ENCODE results near the gene LMX1A.
A peak's percentile ranks its signal among the peaks of the same experiment; 100 is the strongest.

The LMX1A gene

DNA sequence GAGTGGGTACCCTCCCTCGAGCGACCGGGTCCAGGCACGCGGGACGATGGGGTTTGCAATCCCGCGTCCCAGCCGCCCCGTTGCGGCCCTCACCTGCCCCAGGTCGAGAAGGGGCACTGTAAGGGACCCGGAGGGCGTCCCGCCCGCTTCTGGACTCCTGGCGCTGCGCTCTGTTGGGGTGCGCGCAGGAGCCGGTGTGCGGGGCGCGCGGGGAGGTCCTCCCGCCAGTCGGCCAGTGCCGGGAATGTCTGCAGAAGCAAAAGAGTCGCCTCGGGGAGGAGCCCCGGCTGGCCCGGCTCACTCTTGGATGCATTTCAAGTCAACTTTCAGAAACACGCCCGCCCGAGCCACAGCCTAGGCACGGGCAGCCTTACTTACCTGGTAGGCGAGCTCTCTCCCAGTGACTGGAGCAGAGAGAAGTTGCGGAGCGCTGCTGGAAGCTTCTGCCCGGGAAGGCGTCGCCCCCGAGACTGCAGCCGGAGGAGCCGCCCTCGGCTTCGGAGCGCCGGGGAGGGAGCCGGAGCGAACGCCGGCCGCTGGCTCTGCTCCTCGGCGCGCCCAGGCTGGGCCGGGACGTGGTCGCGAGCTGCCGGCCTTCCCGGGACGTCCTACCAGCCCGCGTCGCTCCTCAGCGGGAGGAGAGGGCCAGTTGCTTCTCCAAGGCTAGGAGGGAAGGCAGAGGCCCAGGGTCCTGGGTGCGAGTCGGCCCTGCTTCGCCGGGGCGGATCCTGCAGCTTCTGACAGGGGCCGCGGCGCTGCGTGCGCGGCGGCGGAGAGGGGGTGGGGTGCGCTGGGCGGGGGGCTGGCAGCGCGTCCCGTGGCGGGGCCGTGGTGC, at the start of gene LMX1A:
Gene LMX1A, minus strand, starts transcription at position 739 of the 835 bp plus-strand sequence. CDS start 1,156 bp downstream, outside the sequence.
- DNase-seq, result no peak

DNA sequence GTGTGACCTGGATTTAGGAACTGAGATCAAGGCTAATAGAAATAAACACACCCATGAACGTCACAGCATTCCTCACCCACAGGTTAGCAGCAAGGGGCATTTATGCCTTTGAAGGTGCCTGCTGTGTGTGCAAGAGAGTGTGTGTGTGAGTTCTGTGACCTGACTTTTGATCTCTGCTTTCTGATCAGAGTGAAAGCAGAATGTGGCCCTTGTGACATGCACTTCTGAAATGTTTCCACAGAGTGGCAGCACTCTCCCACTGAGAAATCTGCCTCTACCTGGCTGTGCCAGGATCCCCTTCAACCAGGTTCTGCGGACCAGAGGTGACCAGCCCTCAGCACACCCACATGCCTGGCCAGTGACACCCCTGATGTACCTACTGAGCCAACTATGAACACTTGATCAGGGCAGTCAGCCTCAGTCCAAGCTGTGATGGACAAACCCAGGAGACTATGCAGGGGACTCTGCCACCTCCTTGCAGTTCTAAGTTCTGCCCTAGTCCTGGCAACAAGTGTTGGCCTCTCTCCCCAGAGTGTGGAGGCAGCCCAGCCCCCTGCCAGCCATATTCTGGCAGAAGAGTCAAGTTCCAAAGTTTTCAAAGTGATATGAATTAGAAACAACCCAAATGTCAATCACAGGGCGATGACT, 47.4 kb upstream of the LMX1A start:
- DNase-seq, result peak; percentile 27 to 70 (median 53)

DNA sequence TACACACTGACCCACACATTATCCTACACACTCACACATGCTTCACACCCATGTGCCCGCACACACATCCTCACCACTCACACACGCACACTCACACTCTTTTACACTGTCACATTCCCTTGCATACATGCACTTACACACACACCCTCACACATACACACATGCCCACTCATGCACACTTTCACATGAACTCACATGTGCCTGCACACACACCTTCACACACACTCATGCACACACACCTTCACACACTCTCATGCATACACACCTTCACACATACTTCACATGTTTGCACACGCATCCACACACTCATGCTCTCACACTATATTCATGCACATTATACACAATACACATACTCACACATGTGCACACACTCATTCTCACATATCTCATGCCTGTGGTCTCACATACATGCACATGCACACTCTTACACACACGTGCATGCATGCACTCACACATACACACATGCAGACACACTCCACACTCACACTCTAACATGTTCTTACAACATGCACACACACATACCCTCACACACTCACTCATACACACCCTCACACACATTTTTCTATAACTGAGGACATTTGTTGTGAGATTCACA, 46.1 kb upstream of the LMX1A start:
- DNase-seq, result no peak

DNA sequence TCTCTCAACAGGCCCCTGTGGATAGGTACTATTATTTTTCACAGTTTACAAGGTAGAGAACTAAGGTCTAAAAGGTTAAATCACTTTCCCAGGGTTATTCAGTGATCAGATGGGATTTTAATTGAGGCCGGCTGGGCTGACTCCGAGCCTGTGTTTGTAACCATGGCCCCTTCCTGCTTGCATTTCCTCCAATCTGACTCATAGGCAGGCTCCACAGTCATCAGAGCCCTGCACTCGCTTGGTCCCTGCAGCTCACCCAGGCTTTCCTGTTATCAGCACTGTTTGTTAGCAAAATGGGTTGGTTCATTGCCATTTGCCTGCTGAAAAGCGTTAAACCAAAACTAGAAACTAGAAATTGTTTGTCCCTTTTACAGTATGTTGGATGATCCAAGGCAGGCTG, 41.4 kb upstream of the LMX1A start:
- DNase-seq, result no peak

DNA sequence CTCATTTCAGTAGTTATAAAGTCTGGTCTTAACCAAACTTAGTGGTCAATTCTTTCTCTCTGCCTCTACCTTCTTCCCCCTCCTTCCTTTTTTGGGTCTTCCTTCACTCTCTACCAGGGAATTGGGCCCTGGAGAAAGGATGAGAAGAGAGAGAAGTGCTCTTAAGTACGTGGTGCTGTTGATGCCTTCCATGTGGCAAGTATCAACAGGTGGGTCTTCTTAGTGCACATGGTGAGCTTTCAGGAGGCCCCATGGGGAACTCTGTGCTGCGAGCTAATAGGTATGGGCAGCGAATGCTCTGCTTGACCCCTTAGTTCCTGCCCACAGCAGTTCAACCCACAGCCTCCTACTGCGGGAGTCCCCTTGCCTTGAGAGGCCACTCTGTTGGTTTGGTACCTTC, 39.4 kb upstream of the LMX1A start:
- DNase-seq, result peak in 1 of 3 experiments; percentile 83

DNA sequence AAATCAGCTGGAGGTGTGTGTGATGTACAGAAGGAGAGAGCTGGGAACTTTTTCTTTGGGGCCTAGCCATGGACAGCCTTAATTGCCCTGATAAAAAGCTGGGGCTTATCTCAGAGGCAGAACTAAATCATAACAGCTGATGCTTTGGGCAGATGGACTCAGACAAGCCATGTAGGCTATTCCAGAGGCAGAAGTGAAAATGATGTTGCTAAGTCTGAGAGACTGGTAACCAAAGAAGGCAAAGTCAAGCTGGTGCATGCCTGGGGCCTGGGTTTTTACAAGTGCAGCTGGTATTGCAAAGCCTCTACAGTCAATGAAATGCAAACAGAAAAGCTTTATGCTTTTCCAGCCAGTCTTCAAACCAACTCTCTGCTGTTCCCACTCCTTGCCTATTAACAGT, 39.0 kb upstream of the LMX1A start:
- DNase-seq, result peak in 1 of 3 experiments; percentile 91

DNA sequence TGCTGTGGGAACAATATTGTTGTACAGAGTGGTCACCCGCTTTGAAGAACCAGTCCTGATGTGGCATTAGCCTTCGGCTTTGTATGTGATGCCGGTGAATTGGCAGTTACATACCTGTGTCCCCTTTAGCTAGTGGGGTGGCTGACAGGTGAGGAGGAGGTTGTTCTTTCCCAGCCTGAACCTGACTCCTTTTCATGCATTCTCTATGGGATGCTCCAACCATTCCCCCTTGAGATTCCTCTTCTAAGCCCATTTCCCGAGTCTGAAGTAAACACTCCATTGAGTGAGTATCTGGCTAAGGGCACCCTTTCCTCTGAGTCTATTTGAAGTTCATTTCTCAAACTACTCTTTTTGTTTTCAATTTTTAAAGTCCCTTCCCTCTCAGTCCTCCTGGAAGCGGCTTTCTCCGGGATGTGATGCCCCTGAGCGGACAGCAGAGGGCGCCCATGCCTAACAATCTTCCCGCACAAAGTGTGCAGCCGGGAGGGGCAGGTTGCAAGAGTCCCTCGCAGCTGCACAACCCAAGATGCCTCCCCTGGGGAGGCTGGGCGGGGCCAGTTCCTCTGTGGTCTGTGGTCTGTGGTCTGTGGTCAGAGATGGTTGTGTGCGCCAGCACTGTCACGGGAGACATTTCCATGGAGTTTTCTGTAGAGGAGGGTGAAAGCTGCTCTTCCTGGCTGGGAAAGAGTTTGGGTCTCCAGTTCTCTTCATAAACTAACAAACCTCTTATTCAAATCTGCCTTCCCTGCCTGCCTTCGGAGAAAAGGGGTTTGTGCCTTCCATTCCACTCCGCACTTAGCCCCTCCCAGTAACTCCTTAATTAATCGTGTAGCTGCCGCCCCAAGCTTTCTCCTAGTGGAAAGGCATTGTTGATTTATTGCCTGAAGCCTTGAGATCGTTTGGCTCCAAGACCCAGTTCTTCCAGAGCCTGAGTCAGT, 36.4 kb upstream of the LMX1A start:
- peak; percentile 79 to 100 (median 91) for DNase-seq

DNA sequence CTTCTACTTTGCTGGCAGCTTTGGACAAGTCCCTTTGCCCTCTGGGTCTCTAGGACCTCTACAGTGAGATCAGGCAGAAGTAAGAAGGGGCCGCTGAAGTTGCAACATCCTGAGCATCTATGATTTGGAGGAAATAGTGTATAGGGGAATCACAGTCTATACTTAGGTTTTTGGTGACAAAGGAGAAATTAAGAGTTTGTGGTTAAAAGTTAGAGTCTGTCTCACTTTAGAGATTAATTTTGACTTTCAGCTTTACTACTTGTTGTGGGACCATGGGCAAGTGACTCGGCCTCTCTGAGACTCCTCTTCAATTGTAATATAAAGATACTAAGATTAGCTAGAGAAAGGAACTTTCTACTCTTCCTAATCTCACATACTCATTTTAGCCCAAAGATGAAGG, 33.1 kb upstream of the LMX1A start:
- no peak for DNase-seq

DNA sequence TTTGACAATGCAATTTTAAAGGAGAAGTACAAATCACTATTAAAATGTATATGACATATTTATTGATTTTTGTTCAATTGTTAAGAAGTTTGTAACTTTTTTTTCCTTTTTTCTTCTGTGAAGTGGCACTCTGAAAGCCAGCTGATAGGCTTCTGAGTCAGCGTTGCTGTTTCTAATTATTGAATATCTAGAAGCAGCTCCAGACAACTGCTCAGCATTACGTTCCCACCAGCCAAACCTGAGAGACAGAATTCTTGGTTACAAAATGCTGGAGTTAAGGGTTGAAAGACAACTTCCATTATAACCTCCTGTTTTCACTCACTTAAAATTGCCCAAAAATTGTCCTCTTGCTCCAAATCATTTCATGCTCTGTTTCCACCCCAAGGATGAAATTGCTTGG, 31.4 kb upstream of the LMX1A start:
- no peak for DNase-seq

DNA sequence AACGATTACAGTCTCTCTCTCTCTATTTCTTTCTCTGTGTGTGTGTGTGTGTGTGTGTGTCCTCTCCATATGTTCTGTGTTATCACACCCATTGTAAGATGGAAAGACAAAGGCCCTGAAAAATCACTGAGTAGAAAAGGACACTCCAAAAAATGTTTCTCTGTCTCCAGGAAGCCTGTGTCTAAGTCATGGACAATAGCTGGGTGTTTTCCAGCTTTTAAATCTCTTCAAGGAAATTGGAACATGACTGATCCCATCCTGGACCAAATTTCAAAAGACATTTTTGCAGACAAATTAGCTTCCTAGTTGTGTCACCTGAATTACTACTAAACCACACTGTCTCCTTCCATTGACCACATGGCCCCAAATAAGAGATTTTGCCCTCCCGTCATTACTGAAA, 31.0 kb upstream of the LMX1A start:
- DNase-seq, result no peak

DNA sequence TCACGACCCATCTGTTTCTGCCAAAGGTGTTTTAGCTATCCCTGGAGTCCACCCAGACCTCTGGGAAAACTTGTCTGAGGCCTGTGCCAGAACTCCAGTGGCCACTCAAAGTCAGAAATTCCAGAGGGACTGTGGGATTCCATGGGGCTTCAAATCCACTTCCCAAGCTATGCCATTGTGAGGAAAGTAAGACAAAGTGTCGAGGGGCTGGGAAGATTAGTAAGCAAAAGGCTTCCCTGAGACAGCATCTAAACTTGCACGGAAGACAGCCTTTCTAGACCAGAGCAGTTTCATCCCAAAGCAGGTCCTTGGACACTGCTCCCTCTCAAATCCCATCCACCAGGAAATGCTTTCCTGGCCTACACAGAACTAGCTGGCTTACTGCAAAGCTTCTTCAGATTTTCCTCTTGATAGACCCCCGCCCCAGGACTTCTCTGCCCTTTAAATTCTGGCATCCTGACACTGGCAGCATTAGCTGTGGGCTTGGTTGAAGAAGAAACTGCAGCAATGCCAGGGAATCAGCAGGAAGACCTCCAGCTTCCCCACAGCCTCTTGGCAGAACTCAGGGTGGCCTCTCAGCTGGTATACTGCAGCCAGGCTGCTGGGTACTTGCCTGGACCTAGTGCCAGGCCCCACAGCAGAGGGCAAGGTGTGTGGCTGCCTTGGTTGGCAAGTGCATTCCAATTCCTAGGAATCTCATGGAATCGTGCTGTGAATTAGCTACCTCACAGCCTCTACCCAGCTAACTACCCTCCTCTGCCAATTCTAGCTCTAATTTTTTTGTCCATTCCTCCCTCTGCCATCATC, 27.3 kb upstream of the LMX1A start:
- DNase-seq, result no peak

DNA sequence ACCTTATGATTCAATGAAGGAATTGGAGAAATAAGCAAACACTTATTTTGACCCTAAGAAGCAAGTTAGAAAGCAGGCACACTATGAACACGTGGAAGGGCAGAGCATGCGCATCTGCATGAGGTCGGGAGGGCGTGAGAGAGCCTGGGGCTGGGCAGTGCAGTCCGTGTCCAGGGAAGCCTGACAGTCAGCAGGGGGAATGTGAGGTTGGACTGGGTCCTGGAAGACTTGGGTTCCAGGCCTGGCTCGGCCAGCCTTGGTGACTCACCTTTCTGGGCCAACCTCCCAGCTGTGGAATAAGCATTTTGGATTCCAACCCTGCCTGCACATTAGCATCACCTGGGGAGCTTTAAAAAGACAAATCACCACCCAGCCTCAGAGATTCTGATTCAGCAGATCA, 26.6 kb upstream of the LMX1A start:
- no peak for DNase-seq

DNA sequence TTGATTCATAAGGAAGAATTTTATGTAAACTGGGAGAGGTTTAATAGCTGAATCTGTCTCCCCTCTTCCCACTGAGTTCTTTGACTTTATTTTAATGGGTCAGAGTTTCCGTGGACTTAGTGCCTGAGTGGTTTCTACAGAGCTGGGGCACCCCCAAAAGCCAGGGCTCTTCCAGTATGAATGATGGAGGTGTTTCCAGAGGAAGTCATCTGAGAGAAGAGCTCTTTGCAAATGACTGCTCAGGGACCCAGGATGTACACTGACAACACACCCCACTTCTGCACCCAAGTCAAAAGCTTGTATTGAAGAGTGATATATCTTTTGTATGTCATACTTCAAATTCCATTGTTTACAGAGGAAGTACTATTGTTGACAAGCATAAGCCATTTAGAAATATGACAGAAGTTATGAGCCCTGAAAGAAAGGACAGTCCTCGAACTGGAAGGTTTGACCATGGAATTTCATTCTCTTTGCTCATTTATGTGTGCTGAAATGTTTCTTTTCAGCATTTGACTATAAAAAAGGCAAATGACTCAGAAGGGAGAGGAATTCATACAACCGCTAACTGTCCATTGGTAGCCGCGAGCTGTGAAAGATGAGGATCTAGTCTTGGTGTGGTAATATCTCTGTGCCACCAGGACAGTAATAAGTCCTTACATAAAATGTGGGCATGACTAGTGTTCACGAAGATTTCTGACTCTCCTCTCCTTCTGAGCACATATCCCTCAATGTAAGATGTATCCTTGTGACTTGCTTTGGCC, 25.4 kb upstream of the LMX1A start:
- DNase-seq, result no peak

DNA sequence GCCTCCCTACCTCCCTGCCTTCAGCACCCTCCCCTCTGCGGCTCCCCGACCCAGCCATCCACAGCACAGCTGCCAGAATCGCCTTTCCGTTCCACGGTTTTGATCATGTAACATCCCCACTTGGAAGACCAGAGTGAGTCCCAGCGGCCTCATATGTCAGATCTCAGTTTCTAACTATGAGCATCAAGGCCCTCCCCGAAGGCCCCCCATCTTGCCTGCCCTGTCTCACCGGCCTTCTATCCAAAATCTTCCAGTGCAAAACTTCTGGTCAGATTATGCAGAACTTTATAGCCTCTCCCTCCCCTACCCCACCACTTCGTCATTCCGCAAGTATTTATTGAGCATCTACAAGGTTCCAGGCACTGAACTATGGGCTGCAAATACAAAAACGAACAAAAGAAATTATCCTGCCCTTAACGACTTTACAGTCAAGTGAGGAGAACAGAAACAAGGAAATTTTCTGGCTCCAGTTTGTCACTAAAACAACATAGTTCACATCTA, 20.3 kb upstream of the LMX1A start:
- DNase-seq, result no peak

DNA sequence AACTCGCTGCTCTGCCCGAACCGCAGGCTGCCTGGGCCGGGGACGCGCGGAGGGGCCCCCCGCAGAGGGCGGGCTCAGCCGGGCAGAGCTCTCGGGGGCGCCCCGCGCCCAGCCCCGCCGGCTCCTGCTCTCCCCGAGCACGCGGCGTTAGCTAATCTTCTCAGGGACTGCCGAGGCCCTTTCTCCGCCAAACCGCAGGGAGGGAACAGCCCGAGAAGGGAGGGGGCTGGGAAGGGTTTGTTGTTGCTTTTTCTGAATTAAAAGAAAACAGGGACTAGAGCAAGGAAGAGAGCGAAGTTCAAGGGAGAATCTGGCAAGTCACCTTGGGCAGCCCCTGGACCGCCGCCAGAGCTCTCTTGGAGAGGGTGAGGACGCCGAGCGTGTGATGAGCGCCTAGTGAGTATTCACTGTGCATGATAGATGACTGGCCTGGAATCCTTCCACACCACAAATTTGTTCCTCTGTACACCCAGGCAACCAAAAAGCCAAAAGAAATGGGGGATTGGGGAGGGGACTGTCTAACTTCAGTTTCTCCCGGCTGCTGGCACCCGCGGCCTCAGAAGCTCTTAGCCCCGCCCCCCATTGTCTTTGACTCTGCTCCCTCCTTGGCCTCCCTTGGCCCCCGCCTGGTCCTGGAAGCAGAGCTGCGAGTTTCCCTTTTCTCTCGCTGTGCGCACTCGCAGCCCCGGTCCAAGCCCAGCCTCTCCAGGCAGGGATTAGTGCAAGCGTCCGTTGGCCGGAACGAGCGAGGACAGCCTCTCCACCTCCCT, 19.7 kb upstream of the LMX1A start:
- peak; percentile 76 to 89 (median 84) for DNase-seq

DNA sequence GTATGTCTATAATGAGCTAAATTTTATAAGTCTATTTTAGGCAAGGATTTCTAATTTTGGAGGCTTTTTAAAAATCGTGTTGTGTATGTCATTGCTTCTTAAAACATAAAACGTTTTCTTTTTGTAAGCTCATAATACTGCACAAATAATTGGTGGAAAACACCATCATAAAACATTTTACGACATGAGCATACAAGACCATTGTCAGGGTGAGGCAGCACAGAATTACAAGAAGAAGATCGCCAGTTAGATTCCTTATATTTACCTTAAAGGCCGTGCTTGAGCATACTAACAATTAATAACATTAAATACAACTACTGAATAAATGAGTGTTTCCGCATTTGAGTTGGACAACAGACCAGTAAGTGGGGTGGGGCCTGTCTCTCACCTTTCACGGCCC, 19.1 kb upstream of the LMX1A start:
- no peak for DNase-seq

DNA sequence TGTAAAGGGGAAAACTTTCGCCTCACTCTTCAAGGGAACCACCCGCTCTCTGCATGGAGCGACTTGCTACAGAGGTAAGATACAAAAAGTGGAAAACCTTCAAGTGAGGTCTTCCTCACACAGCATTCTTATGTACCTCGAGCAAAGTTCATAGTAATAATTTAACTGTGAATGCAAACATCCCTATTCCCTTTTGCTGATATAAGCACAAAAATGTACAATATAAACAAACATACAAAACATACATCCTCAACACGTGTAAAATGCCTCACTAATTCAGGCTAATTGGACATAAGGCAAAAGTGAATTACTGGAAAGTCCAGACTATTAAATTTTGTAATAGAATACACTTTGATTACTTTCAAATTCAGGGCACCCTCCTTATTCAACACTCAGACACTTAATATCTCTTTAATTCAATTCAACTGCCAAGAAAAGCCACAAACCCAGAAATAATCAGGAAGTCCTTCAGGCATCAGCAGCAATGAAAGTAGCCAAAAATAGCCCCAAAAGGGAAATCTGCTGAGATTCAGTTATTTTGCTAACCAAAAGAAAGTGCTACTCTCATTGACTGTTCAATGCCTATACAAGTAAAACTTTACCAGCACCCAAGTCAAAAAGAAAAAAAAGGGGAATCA, 15.2 kb upstream of the LMX1A start:
- DNase-seq, result no peak

DNA sequence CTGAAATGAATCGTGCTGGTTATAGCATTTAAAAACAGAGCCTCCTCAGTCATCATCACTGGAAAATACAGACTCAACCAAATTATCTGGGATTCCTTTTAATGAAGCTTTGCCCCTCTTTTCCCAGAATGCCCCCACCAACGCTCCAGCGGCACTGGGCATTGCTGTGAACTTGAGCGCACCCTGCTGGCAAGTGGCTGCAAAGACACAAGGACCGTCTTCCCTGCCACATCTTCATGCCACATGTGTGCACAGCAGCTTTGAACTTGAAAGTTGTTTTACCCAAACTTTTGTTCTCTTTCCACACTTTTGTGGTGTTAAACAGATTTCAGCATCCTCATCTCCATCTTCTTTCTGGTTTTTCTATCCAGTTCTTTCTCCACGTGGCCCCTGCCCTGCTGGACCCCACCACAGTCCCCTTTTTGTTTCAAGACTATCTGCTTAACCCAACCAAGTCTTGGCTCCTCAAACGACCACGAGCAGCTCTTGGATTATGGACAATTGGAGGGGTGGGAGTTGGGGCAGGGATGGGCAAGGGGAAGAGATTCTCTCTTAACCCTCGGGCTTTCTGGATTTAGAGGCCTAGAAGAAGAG, 12.8 kb upstream of the LMX1A start:
- DNase-seq, result peak; percentile 26 to 82 (median 73)

DNA sequence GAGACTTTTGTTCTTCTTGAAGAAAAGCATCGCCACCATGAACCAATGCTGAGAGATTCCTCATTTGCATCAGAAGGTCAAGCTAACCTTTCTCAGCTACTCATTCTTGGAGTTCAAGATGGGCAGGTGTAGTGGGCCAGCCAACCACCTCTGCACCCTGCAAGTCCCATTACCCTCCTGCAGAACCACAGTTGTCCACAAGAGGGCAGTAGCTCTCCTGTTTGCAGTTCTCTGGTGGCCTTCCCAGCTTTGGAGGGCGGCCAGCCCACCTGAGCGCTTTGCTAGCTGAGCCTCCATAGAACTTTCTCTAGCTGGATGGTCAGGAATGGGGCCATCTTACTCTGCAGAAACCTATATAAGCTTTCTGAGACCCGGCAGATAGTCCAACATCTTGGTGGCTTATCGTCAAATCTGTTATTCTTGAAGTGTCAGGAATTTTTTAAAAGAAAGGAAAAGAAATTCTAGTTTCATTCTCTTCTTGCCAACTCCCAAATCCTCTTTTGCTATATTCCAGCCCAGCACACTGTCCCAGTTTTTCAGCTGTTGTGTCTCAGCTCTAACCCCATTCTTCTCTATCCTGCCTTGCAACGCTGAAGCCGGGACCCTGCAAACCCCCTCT, 11.0 kb upstream of the LMX1A start:
- DNase-seq, result peak; percentile 61 to 91 (median 86)
